GM21737 (cell line): Measurements from ENCODE around the gene HDDC3.
"Not testable (repeated sequence)": the region's sequence is repeated elsewhere in the genome, so short reads cannot be mapped to it uniquely, and the experiment has no call there.

Experiments used
- ATAC-seq: cut with Tn5 transposase; IDR thresholded peaks from one replicate; pipeline ENCODE4 v1.9.1; 2021; ENCODE audit warnings: mild to moderate bottlenecking, moderate library complexity; ENCODE audit not compliant: unreplicated experiment

Gene HDDC3

GRCh38 chr15:90910441-90911301 lies 21.7 kb downstream of the HDDC3 start:
- no peak for ATAC-seq

GRCh38 chr15:90909976-90910375 lies 22.4 kb downstream of the HDDC3 start:
- ATAC-seq = no peak

GRCh38 chr15:90909449-90909848 lies 22.9 kb downstream of the HDDC3 start:
- not testable (repeated sequence) for ATAC-seq

DNA sequence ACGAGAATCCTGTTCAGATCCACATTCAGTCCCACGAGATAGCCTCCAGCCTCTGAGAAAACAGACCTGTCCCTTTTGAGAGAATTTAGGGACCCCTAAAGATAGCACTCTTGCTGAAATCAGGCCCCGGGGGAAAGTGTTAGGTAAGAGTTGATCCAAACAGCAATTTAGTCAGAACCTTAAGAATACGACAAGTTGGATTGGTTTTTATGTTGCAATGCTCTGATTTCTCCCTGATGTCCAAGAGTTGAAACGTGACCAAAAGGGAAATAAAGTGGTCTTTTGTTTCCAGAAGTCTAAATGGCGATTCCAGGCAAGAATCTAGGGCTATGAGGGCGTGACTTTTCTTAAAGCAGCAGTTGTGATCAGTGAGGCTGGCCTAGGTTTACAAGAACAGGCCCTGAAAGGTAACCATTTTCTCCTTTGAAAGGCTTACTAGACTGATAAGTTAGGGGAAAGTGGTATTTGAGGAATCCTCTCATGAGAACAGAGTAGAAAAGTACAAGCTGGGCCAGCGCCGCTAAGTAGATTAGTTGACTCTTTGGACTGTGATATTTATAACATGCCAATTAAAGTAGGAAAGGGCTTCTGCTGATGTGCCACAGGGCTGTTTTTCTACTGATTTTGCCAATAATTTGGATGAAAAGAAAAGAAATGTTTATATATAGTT lies 24.4 kb downstream of the HDDC3 start:
- ATAC-seq = no peak

DNA sequence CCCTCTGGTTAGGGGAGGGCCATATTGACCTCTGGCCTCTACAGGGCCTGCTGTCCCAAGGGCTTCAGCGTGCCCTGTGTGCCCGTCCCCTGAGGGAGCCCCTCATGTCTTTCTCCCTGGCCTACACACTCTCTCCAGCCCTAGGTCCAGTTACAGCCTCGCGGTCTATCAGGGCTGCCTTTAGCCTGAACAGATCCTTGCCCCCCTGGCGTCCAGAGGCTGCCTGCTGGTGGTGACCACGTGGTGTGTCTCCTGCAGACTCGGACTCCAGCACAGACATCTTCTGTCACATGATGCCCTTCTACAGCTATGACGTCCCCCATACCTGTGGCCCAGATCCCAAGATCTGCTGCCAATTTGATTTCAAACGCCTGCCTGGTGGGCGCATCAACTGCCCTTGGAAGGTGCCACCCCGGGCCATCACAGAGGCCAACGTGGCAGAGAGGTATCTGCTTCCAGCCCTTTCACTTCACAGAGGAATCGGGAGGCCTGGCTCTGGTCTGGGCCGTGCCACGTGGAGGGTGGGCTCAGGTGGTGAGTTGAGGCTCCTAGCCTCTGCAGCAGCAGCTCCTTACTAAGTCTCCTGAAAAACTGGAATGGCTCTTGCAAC lies 25.2 kb downstream of the HDDC3 start:
- no peak for ATAC-seq

DNA sequence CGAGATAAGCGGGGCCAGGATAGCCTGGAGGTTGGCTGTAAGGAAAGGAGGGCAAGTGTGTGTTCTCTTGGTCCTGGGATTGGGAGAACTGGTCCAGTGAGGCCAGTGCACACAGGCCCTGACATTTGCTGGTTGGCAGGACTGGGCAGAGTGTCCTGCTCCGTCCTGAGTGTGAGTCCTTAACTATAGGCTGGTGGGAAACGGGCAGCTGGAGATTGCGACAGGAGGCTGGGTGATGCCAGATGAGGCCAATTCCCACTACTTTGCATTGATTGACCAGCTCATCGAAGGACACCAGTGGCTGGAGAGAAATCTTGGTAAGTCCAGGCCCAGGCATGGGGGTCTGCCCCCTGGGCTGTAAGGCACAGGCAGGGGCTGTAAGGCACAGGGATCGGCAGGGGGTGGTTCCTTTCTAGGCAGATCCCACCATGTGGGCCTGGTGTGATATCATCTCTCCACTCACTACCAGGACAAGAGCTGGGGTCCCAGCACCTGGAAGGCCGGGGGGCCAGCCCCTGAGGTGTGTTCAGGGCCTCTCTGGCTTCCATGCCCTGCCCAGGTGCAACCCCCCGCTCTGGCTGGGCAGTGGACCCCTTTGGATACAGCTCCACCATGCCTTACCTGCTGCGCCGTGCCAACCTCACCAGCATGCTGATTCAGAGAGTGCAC lies 26.0 kb downstream of the HDDC3 start:
- no peak for ATAC-seq

DNA sequence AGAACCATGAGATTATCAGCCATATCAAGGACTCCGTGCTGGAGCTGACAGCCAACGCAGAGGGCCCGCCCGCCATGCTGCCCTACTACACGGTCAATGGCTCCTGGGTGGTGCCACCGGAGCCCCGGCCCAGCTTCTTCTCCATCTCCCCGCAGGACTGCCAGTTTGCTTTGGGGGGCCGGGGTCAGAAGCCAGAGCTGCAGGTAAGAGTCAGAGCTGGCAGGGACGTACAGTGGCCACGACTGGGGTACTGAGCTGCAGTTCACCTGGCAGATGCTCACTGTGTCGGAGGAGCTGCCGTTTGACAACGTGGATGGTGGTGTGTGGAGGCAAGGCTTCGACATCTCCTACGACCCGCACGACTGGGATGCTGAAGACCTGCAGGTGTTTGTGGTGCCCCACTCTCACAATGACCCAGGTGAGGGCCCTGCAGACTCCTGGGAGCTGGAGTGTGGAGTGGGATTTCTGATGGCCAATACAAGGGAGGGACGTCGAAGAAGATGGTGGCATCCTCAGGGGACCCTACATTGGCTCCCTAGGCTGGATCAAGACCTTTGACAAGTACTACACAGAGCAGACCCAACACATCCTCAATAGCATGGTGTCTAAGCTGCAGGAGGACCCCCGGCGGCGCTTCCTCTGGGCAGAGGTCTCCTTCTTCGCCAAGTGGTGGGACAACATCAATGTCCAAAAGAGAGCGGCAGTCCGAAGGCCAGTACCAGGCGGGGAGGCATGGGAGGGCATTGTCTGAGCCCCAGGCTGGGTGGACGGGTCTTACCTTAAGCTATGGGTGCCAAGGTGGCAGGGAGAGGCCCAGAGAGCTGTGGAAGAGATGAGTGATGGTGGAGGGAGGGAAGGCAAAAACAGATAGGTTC lies 26.8 kb downstream of the HDDC3 start:
- no peak for ATAC-seq

DNA sequence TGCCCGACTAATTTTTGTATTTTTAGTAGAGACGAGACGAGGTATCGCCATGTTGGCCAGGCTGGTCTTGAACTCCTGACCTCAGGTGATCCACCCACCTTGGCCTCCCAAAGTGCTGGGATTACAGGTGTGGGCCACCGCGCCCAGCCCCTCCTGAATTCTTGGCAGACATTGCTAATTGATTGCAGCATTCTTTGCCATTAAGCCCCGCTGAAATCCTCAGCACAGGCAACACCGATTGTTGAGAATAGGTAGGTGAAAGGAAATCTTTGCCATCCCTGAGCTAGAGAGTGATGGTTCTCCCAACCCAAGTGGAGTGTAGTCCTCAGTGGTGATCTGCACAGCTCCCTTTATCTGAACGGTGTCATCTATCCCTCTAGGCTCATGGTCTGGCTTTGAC lies 27.6 kb downstream of the HDDC3 start:
- ATAC-seq = no peak

DNA sequence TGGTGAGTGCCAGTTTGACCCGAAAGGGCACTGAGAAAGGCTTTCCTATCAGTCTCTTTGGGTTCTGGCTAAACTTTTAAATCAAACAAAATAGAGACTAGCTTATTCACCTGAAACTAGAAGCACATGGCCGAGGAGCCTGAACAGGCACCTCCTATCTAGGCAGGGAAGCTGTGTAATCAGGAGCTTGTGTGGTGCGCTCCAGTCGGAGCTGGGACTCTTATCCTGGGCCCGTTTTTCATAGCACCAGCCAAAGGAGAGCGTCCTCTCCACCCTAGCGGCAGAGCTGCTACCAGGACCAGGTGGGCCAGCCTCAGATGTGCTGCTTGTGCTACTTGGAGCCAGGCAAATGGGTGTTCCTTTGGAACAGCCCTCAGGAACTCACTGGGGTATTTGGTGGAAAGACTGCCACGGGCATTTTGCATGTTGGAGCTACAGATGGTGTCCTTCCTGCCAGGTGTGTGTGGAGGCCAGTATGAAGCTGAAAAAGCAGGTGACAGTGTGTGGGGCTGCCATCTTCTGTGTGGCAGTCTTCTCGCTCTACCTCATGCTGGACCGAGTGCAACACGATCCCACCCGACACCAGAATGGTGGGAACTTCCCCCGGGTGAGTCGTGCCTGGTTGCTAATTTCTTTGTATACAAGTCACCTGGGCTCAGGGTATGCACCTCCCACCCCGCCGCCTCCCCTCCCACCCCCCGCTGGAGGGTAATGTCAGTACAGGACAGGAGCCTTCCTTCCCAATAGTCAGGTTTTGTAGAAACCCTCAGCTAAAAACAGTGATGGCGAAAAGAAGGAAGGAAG lies 28.4 kb downstream of the HDDC3 start:
- no peak for ATAC-seq

- peak; percentile 45 for ATAC-seq
Measured at GRCh38 chr15:90902840-90903732, 29.3 kb downstream of the HDDC3 start, which contains the start of gene MAN2A2. MAN2A2 (plus strand) TSS chr15:90903302; CDS start chr15:90904208, 906 bp downstream.

GRCh38 chr15:90902040-90902839 lies 30.1 kb downstream of the HDDC3 start:
- peak; percentile 61 for ATAC-seq

DNA sequence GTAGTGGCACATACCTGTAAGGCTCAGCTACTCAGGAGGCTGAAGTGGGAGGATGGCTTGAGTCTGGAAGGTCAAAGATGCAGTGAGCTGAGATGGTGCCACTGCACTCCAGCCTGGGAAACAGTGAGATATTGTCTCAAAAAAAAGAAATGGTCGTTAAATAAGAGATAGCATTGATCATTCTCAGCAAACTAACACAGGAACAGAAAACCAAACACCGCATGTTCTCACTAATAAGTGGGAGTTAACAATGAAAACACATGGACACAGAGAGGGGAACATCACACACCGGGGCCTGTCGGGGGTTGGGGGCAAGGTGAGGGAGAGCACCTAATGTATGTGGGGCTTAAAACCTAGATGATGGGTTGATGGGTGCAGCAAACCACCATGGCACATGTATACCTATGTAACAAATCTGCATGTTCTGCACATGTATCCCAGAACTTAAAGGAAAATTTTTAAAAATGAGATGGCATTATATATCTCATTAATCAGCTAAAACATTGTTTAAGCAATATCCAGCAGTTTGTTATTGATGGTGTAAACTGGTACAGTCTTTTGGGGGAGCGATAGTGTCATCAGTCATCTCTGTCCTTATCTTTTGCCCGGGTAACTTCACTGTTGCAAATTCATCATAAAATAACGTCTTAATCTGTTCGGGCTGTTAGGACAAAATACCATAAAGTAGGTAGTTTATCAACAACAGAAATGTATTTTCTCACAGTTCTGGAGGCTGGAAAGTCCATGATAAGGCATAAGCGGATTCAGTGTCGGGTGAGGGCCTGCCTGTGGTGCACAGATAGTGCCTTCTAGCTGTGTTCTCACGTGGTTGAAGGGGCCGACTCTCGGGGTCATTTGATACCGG lies 30.9 kb downstream of the HDDC3 start:
- ATAC-seq = no peak

DNA sequence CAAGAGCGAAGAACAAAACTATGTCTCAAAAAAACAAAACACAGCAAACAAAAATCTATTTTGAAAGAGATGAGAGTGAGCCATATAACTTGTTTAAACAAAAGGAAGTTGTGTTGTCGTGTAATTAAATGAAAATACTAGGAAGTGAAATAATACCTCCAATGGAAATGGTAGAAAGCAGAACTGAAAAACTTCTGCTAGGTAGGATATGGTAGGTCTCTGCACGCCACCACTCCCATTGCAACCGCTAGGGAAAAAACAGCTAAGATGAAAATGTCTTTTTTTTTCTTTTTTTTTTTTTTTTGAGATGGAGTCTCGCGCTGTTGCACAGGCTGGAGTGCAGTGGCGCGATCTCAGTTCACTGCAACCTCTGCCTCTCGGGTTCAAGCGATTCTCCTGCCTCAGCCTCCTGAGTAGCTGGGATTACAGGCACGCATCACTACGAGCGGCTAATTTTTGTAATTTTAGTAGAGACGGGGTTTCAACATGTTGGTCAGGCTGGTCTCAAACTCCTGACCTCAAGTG lies 35.2 kb downstream of the HDDC3 start:
- not testable (repeated sequence) for ATAC-seq

DNA sequence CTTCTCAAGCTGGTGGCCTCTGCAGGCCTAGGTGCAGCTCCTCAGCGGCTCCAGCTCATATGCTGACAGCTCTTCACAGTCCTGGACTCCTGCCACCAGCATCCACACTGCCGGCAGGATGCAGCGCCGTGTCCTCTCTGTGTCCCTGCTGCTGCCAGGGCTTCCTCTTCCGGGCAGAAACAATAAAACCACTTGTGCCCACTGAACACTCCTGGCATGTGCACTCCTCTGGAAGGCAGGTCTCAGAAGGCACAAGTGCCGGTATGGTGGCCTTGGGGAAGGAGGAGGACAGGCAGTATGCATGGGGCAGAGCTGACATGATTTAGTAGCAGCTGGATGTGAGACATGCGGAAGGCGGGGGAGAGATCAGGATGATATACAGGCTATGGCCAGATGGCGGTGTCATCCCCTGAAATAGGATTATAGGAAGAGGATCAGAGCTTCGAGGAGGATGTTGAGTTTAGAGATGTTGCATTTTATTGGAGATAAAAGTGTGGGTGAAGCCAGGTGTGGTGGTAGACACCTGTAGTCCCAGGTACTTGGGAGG lies 36.7 kb downstream of the HDDC3 start:
- ATAC-seq = no peak

GRCh38 chr15:90893175-90894090 lies 38.9 kb downstream of the HDDC3 start:
- no peak for ATAC-seq
